ENCODE data around the gene CDH13.
A peak's percentile ranks its signal among the peaks of the same experiment; 100 is the strongest.

CDH13 gene

GRCh38 chr16:83212301-83212841, 585.6 kb downstream of the CDH13 start:
- no peak overlapping the region for H3K4me3 ChIP-seq (ENCODE audit: low read depth, low read length)
- no peak for DNase-seq (ENCODE audit: low read depth)
- no peak for TF ChIP-seq CTCF (IDR thresholded peaks at IDR 0.05; ENCODE audit: control insufficient read depth, extremely low read depth, insufficient read depth)

- no peak for TF ChIP-seq CTCF (IDR thresholded peaks at IDR 0.05; ENCODE audit: control insufficient read depth, extremely low read depth, insufficient read depth)
- H3K4me3 ChIP-seq (ENCODE audit: low read depth, low read length): no peak overlapping the region
- DNase-seq (ENCODE audit: low read depth): no peak
Measured at GRCh38 chr16:83214671-83215070, 587.9 kb downstream of the CDH13 start.

- H3K4me3 ChIP-seq (ENCODE audit: low read depth, low read length): no peak overlapping the region
- DNase-seq (ENCODE audit: low read depth): no peak
- peak; percentile 92 for TF ChIP-seq CTCF (IDR thresholded peaks at IDR 0.05; ENCODE audit: control insufficient read depth, extremely low read depth, insufficient read depth)
Measured at GRCh38 chr16:83215406-83216001, 588.7 kb downstream of the CDH13 start.

- H3K4me3 ChIP-seq (ENCODE audit: low read depth, low read length): no peak overlapping the region
- TF ChIP-seq CTCF (IDR thresholded peaks at IDR 0.05; ENCODE audit: control insufficient read depth, extremely low read depth, insufficient read depth): no peak
- DNase-seq (ENCODE audit: low read depth): no peak
Measured at GRCh38 chr16:83219285-83219684, 592.5 kb downstream of the CDH13 start.

GRCh38 chr16:83220066-83220465, 593.3 kb downstream of the CDH13 start:
- H3K4me3 ChIP-seq (ENCODE audit: low read depth, low read length): no peak overlapping the region
- TF ChIP-seq CTCF (IDR thresholded peaks at IDR 0.05; ENCODE audit: control insufficient read depth, extremely low read depth, insufficient read depth): no peak
- no peak for DNase-seq (ENCODE audit: low read depth)

- H3K4me3 ChIP-seq (ENCODE audit: low read depth, low read length): no peak overlapping the region
- TF ChIP-seq CTCF (IDR thresholded peaks at IDR 0.05; ENCODE audit: control insufficient read depth, extremely low read depth, insufficient read depth): no peak
- no peak for DNase-seq (ENCODE audit: low read depth)
Measured at GRCh38 chr16:83224642-83225041, 597.9 kb downstream of the CDH13 start.

GRCh38 chr16:83227336-83227735, 600.6 kb downstream of the CDH13 start:
- DNase-seq (ENCODE audit: low read depth): no peak
- no peak overlapping the region for H3K4me3 ChIP-seq (ENCODE audit: low read depth, low read length)
- no peak for TF ChIP-seq CTCF (IDR thresholded peaks at IDR 0.05; ENCODE audit: control insufficient read depth, extremely low read depth, insufficient read depth)

Data from LNCaP clone FGC (cell line).